Measurements from ENCODE around the gene FOXC1. TPM values are rescaled to one million over a fixed set of nuclear protein-coding genes. Genes with fewer than 3 reads are reported as not detected.

FOXC1 gene
- total and polyA plus RNA-seq, 2 of the 13 experiments (the other 11 are each of a cell fraction or from before 2014, with no cell fraction given) = 0.44 to 0.55 TPM

GRCh38 chr6:1610497-1611321 lies 994 bp downstream of the FOXC1 start (continued):
- peak; percentile 31; the same call in 1 of the 2 replicates for TF ChIP-seq CSRNP1 (CRISPR knock-in tag; IDR thresholded peaks at IDR 0.05)
- peak; percentile 94 for TF ChIP-seq EZH2 (conservative IDR thresholded peaks at IDR 0.05; ENCODE audit: low read depth, low read length)
- no peak for TF ChIP-seq EP300 (IDR thresholded peaks at IDR 0.05; ENCODE audit: low read depth in 2 of 2, low read length in 2 of 2)
- TF ChIP-seq EP300 (CRISPR knock-in tag; IDR thresholded peaks at IDR 0.05; ENCODE audit: borderline replicate concordance) = peak; percentile 20; the same call in 1 of the 2 replicates
- peak; percentile 16; the same call in 1 of the 2 replicates for TF ChIP-seq BRD4 (CRISPR knock-in tag; IDR thresholded peaks at IDR 0.05)
- 0 out of 2 replicates have a peak, but pooled peaks have one; percentile 30 for TF ChIP-seq POGK (CRISPR knock-in tag; conservative IDR thresholded peaks at IDR 0.05)
- no peak for TF ChIP-seq ZNF264 (CRISPR knock-in tag; IDR thresholded peaks at IDR 0.05)
- TF ChIP-seq UBTF (CRISPR knock-in tag; IDR thresholded peaks at IDR 0.05) = peak; percentile 33; the same call in 1 of the 2 replicates
- peak; percentile 9 for TF ChIP-seq AGO2 (optimal IDR thresholded peaks at IDR 0.05; ENCODE audit: low read depth, low read length)
- TF ChIP-seq ZNF883 (CRISPR knock-in tag; IDR thresholded peaks at IDR 0.05; ENCODE audit: not compliant biosample characterization) = peak; percentile 14
- peak; percentile 37; the same call in 1 of the 2 replicates for TF ChIP-seq ZFY (CRISPR knock-in tag; IDR thresholded peaks at IDR 0.05)
- TF ChIP-seq ZFAT (CRISPR knock-in tag; conservative IDR thresholded peaks at IDR 0.05) = peak; percentile 54; the same call in 1 of the 2 replicates
- no peak for TF ChIP-seq ARNTL (CRISPR knock-in tag; IDR thresholded peaks at IDR 0.05)
- TF ChIP-seq ZNF574 (CRISPR knock-in tag; IDR thresholded peaks at IDR 0.05) = peak; percentile 24; the same call in 1 of the 2 replicates
- 0 out of 4 replicates have a peak, but pooled peaks of 1 of the 2 experiments have one; percentile 24 for TF ChIP-seq HMGXB4 (CRISPR knock-in tag; IDR thresholded peaks at IDR 0.05; ENCODE audit: borderline replicate concordance in 1 of 2, low read depth in 1 of 2)
- peak; percentile 56; the same call in 1 of the 2 replicates for TF ChIP-seq KDM2A (CRISPR knock-in tag; IDR thresholded peaks at IDR 0.05; ENCODE audit: borderline replicate concordance, low read depth)

All from HepG2 (cell line).